Activated T-cell treated with anti-CD3 and anti-CD28 coated beads, Interleukin-2, amount 50 U/mL, for 1 hour (primary cell): ENCODE measurements around the gene NSUN6.

Experiments
- DNase-seq: peaks from one replicate; pipeline ENCODE4 v3.0.0-alpha.2; 2020

Gene NSUN6, protein sequence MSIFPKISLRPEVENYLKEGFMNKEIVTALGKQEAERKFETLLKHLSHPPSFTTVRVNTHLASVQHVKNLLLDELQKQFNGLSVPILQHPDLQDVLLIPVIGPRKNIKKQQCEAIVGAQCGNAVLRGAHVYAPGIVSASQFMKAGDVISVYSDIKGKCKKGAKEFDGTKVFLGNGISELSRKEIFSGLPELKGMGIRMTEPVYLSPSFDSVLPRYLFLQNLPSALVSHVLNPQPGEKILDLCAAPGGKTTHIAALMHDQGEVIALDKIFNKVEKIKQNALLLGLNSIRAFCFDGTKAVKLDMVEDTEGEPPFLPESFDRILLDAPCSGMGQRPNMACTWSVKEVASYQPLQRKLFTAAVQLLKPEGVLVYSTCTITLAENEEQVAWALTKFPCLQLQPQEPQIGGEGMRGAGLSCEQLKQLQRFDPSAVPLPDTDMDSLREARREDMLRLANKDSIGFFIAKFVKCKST

DNA sequence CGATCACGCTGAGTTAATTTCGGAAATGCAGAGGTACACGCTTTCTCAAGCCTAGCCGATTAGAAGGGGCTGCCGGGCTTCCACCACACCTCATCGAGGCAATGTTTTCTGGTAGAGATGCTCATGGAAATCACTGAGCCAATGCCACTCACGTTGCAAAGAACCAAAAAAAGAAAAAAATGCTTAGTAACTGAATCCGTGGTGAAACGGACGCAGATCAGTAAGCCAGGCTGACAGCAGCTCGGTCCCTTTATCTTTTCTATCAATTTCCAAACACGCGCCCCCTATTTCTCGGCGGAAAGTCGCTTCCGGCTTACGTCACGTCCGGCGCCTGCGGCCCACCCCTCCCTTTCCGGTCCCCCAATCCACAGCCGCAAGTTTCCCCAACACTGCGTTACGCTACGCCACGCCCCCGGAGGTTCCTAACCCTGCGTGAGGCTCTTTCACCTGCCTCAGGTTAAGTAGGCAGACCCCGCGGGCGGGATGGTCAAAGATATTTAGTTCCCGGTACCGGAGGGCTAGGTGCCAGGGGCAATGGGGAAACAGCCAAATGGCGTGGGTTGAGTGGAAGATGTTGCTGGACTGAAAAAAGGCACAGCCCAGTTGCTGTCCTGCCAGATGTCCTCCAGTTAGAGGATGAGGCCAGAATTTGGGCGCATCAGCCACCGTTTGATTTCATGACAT is at the start of gene NSUN6:
Gene NSUN6, minus strand, starts transcription at position 264 of the 684 bp plus-strand sequence. CDS start 384 bp downstream, outside the sequence.
- DNase-seq = peak; percentile 94

DNA sequence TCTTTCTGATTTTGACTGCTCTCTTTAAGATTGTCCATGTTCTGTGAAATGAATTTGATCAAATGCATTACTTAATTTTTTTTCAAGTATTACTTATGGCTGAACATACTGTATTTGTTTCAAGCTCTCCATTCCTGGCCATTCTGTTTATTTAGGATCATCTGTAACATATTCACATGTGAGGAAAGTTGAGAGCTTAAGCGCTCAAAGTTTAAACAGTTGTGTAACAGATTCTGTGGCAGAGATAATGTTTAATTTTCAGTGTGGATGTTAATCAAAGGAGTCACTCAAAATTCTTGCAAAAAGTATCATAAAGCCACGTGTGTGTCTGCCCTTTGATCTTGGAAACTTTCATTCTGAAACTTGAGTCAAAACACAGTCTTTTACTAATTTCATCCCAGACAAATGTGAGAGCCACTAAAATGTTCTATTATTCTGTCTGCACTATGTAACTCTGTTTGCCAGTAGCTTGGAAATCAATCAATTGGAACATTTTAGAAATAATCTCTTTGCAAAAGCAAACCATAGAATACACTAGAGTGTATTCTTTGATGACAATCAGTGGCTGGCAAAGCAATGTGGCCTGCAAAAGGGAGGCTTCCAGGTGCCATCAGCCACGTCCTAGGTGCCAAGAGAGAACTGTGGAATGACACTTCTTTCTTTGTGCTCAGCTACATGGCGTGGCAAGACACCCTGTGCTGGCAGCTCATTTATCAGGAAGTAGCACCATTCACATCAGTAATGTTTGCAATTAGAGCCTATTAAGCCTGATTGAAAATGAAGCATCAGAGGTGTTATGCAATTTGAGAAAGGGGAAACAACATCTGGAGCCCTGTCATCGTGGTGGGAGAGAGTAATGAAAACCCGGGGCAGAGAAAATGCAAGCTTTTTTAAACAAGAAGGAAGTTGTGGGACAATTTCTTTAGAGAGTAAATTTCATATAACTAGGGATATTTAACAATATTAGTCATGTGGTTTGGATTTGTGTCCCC is 48.8 kb upstream of the NSUN6 start:
- no peak for DNase-seq

DNA sequence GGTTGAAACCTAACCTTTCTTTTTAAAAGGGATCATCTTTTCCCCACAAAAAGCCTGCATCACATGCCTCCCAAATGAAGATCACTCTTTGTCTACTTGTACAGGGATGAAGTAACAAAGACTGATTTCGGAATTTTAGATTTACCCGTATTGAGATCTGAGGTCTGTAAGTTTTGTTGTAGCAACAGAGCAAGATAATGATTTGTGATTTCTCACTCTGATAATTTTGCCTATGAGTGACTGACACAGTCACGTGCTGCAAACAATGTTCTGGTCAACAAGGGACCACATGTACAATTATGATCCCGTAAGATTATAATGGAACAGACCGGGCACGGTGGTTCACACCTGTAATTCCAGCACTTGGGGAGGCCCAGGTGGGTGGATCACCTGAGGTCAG is 39.2 kb upstream of the NSUN6 start:
- DNase-seq = no peak

DNA sequence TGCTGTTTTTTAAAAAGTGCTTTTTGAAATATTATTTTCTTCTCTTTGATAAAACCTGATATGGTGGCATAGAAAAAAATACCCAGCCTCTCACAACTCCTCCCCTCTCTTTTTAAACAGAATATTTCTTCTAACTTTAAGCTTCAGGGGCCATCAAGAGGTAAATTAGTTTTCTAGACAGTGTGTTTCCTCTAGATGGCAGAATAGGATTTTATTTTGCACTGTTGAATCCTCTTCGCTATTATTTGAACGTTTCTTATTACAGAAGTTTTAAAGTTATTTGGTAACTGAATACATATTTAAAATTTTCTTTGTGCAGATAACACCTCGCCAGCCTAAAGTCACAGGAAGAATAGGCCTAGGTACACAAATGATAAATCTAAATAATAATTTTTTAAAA is 38.1 kb upstream of the NSUN6 start:
- no peak for DNase-seq

DNA sequence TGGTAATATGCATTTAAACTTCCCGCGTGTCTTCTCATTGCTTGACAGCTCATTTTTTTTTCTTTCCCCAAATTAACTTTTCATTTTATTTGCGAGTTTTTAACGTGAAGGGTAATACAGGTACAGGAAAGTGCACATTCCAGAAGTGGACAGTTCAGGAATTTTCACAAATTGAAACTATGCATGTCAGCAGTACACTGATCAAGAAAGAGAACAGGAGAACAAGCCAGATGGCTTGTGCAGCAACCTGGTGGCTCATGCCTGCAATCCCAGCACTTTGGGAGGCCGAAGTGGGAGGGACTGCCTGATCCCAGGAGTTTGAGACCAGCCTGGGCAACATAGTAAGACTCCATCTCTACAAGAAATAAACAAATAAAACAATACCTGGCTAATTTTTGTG is 36.3 kb upstream of the NSUN6 start:
- no peak for DNase-seq

DNA sequence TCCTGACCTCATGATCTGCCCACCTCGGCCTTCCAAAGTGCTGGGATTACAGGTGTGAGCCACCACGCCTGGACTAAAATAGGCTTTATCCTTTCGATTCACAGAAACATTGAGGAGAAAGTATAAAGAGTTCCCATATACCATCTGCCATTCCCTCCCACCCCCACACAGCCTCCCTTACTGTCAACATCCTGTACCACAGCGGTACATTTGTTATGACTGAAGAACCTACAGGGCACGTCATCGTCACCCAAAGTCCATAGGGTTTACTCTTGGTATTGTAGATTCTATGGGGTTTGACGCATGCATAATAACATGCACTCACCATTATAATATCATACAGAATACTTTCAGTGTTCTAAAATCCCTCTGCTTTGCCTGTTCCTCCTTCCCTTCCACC is 35.8 kb upstream of the NSUN6 start:
- DNase-seq = no peak

DNA sequence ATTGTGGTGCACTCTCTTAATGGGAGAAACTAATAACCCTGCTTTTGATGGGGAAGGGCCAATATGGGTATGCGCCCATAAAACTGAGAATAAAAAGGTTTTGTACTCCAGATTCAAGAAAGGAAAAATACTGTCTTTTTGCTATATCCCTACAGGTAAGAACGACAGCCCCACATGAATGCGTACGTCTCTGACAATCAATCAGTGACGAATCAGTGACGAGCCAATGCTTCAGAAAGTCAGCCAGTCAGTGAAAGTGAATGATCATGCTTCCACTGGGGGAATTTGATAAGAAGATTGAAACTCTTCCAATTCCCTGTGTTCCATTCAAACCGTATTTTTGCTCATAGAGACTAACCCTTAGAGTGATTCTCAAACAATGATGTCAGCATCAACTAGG is 34.2 kb upstream of the NSUN6 start:
- DNase-seq = no peak

DNA sequence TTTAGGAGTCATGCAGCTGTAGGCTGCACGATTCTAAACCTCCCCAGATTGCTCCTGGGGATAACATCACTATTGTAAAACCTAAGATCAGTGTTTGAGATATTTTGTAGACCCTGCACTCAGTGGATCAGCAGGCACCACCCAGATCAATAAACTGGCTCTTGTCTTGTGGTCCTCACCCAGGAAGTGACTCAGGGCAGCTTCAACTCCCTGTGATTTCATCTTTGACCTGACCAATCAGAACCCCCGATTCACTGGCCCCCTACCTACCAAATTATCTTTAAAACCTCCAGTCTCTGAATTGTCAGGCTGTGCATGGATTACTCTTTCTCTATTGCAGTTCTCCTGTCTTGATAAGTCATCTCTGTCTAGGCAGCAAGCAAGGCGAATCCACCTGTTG is 33.6 kb upstream of the NSUN6 start:
- DNase-seq = no peak

DNA sequence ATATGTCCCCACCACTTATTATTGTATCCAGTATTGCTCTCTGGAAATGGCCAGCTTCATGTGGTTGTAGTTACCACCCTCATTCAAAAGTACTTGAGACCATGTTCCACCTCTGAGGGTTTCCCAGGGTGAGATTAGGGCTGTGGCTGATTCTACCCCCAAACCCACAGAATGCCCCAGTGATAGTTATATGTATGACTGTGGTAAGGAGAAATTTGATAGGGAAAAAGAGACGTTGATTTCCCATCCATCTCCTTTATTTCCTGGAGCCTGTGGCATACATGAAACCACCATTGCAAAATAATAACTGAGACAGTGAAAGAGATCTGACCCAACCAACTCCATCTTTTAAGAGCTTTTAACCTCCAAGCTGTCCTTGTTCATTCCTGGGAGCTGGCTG is 33.0 kb upstream of the NSUN6 start:
- DNase-seq = no peak

DNA sequence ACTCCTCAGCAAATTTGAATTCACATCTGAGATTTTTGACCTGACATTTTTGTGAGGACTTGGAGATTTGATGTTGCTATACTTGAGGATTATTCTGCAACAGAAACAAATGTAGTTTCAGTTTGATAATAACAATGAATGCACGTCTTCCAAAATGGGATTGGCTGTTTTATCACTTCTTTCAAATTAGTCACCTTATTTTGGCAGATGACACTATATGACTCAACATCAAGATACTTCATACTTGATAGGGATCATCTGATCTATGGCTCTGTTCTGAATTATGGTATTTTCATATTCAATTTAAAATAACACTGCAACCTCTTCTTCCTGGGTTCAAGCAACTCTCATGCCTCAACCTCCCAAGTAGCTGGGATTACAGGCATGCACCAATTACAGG is 32.0 kb upstream of the NSUN6 start:
- no peak for DNase-seq

DNA sequence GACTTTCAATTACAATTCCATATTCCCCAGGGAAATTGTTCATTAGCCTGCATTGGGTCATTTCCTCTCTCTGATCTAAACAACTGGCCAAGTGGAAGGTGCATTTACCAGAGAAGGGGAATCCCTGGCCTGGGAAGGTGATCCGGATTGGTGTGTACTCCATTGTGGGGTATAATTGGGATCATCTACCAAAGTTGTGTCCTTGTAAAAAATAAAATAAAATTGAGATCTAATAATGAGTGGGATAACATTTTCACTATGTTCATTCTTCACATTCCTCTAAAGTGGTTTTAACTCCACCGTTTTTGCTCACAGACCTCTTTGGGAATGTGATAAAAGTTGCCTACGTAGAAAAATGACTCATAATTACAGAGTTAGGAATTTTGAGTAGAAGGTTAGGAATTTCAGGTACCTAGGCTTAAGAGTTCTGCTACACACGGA is 30.6 kb upstream of the NSUN6 start:
- no peak for DNase-seq

DNA sequence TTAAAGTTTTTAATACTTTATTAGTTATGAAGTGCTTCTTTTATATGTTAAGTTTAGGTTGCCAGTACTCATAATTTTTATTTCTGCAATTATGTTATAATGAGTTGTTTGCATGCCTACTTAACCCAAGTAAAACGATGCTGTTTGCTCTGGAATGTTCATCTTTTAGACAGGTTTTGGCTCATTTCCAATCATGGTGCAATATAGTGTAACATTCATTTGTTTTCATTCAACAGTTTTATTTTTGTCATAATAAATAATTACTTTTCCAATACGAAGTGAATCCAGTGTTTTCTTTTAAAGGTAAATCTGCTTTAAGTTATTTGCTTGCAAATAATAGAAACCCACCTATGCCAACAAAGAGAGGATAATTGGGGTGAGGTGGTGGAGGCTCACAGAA is 30.0 kb upstream of the NSUN6 start:
- DNase-seq = no peak

DNA sequence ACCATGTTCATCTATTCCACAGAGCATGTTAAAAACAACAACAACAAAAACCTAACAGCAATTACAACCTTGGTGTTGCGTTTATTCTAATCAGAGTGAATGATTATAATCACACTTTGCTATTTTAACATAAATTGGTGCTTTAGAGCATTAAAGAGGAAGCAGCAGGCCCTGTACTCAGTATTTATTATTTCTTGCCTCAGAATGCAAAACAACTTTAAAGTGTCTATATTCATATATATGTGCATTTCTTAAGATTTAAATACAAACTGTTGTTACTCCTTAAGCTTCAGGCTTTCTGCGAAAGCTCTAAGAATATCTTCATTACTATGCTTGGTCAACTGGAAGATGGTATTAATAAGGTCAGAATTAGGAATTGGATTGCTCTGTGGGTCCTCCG is 29.4 kb upstream of the NSUN6 start:
- DNase-seq = no peak

DNA sequence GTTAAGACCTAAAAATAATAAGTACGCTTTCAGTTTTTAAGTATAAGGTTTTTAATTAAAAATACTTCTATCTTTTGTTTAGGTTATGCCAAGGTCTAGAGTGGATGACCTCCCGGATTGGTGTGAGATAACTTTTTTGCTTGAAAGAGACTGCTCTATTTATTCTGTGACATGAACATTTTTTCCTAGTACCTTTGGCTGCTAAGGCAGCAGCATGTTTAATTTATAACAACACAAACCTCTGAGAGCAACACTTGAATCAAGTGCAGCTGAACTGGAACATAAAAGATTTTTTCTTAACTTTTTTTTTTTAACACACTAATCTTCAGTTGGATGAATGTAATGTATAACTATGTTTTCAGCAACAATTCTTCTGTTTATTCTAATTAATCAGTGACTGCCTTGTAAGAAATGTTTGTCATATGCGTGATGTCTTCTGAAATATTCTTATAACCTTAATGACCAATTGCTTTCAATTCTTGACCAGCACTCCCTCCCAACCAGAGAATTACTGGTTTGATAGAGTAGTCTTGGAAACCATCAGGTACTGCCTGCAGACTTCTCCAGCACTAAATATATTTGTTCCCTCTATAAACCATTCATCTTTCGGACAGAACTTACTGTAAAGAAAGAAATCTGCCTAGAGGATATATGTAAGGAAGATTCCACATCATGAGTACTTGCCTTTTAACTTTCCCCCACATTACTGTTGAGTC is 23.9 kb upstream of the NSUN6 start:
- DNase-seq = no peak

DNA sequence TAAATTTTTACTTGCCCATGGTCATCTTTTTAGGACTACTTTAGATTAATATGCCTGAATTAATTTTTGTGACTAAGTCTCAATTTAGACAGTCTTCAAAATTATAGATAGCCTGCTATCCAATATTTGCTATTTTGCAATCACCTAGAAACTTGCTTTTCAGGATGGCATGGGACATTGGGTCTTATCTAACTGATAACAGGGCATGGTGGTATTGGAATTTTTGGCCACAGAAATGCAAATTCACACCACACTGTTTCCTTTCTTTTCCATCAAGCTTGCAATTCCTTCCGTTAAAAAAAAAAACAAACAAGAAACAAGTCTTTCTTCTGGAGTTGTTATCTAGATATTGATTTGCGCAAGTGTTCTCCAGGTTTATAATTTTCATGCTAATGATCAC is 16.6 kb upstream of the NSUN6 start:
- no peak for DNase-seq

DNA sequence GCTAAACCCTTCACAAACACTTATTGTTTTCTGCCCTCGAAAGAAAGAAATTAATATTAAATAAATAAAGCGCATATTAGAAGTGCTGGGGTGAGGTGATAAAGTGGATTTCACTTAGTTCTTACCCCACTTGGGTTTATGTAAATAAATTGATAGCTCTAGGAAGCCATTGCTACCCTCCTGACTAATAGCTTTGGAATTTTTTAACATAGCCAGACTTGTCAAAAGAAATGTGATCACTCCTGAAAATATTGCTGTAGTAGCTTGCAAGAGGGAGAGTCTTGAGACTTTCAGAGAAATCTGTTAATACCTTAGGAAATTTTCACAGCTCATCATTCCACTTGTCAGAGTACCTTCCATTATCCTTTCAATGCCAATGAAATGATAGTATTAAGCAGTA is 15.4 kb upstream of the NSUN6 start:
- no peak for DNase-seq

DNA sequence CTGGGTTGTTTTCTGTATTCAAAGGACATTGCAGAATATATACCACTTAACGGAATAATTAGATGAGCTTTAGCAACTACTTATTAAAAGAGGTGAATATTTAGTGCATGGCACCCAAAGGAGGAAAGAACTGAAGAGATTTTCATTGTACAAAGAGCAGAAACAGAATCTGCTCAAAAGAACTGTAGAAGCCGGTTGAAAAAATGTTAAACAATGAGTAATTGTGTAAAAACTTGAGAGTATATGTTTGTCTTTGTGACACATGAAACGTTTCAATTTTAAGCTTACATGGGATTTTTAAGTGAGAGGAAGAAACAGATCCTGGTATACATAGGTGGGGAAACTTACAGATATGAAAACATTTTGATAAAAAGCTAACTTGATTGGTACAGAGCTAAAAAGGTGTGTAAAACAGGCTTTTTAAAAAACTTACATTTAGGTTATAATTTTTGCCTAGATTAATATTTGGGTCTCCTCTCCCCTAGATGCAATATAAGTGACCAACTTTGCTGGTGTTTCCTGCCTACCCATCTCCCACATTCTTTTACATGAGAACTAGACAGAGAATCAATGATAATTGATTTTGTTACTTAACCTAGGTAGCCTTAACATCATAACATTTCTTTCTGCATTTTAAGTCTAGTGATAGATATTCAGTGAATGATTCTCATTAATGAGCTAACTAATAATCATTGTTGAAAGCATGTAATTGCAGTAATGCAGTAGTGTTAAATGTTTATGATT is 14.6 kb upstream of the NSUN6 start:
- no peak for DNase-seq

DNA sequence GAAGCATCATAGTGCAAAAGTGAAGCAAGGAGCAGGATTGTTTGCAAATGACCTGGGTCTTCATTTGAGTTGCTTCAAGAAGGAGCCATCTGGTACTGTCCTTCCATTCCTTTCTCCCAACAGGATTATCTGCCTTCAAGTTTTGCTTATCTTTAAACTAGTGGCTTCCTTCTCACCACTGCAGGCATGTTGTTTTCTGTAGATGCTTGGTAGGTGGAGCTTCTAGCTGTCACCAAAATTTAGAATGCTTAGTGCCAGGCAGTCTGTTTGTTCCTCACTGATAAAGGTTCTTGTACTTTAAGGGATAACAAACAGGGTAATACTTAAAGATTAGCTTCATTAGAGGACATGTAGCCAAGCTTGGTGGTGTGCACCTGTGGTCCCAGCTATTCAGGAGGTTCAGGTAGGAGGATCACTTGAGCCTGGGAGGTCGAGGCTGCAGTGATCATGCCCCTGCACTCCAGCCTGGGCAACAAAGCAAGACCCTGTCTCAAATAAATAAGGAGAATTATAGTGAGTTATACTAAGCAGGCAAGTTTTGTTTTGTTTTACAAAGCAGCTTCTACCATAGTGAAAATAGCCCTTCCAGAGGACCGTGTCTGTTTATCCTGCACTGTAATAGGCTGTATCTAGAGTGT is 13.6 kb upstream of the NSUN6 start:
- DNase-seq = no peak

DNA sequence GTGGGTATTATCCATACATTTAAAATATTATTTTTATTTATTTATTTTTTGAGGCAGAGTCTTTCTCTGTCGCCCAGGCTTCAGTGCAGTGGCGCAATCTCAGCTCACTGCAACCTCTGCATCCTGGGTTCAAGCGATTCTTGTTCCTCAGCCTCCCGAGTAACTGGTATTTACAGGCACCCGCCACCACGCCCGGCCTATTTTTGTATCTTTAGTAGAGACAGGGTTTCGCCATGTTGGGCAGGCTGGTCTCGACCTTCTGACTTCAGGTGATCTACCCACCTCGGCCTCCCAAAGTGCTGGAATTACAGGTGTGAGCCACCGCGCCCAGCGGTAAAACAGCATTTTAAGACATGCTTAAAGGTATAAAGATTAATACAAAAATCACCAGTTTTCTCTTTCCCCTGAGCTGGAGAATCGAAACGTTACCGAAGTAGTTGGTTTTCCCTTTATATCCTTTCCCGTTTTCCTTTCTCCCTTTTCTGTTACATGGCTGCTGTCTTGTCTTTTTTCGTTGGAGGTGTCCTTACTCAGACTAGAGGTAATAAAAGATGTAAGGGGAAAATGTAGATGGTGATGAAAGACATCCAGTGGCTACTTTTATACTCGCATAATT is 9.5 kb upstream of the NSUN6 start:
- no peak for DNase-seq

DNA sequence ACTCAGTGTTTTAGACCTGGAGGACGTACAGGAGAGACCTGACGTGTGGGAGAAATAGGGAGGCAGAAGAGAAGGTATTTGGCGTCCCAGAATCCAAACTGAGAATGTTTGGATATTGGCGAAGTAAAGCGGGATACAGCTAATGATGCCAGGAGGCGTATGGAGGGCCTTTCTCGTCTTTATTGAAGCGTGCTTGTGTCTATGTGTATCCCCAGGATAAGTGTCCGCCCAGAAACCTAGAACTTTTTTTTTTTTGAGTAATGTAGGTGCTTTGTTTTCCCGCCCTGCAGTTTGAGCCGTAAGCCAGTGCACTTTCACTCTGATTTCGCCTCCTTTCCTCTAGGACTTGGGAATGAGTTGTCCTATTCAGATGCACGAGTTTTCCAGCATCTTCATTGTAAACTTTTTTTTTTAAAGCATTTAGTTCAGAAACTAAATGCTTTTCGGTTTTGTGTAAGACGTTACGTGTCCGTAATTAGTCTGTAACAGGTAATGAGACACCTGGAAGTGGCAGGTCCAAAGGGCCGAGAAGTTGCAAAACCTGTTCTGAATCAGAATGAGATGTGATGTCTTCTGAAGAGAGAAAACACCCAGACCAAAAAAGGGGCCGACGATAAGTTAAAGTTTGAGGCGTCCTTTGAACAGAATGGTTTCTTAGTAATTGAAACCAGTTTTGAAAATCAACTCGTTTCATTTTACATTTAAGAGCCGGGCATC is 8.6 kb upstream of the NSUN6 start:
- DNase-seq = no peak
